ENCODE measurements around the gene RAB10. TPM values are rescaled to one million over a fixed set of nuclear protein-coding genes. Genes with fewer than 3 reads are reported as not detected.

Gene RAB10
- total RNA-seq, 1 experiment from 2014 or later, result 167 TPM

- no peaks in the 10 kb centered on the region for H3K9me3 ChIP-seq (ENCODE audit: control insufficient read depth in 1 of 2, insufficient read depth in 1 of 2, low read depth in 1 of 2, low read length in 2 of 2)
- peaks cover 3 to 9% of the 10 kb centered on the region in 2 experiments; a peak in 1 of 4 replicates for H3K36me3 ChIP-seq (ENCODE audit: control insufficient read depth in 1 of 2, insufficient read depth in 2 of 2, low read length in 2 of 2)
- H3K9ac ChIP-seq (ENCODE audit: low read length), result no peak overlapping the region
- H2AFZ ChIP-seq (ENCODE audit: low read depth, low read length, poor library complexity, severe bottlenecking), result no peak overlapping the region
- POLR2A ChIA-PET, result no interaction called here
- H4K20me1 ChIP-seq (ENCODE audit: insufficient read depth), result peaks cover 7% of the 10 kb centered on the region; the same call in 1 of the 2 replicates
- H3K79me2 ChIP-seq (ENCODE audit: insufficient read depth, low read length), result peaks cover 79% of the 10 kb centered on the region
- RAD21 ChIA-PET (ENCODE audit: low non-redundant PET in 1 of 2, low total read pairs in 2 of 2, uncharacterized antibody in 2 of 2, unreplicated experiment in 2 of 2), result no interaction called here
- DNase-seq (ENCODE audit: low read depth, low spot score) (no peak), ATAC-seq (no peak)
- CTCF ChIA-PET, result no interaction called here
- no TSS peak for BruUV-seq (replicated peaks)
- H3K27ac ChIP-seq (ENCODE audit: low read depth, low read length), result no peak overlapping the region
- no peak overlapping the region for H3K4me3 ChIP-seq (replicated peaks in 1 of 2; ENCODE audit: low read depth in 1 of 2, low read length in 2 of 2)
- TF ChIP-seq SRF (IDR thresholded peaks at IDR 0.05; ENCODE audit: low read depth) (no peak), EZH2phosphoT487 (IDR thresholded peaks at IDR 0.05; ENCODE audit: borderline replicate concordance) (no peak), JUND (IDR thresholded peaks at IDR 0.05) (no peak), ZFX (IDR thresholded peaks at IDR 0.05) (no peak), TCF7L2 (IDR thresholded peaks at IDR 0.05; ENCODE audit: borderline replicate concordance, extremely low read depth, insufficient read depth, insufficient read length) (no peak), POLR2A (IDR thresholded peaks at IDR 0.05; ENCODE audit: borderline replicate concordance, extremely low read depth, insufficient read depth, insufficient read length) (no peak)
- TF ChIP-seq, protein P1, sequence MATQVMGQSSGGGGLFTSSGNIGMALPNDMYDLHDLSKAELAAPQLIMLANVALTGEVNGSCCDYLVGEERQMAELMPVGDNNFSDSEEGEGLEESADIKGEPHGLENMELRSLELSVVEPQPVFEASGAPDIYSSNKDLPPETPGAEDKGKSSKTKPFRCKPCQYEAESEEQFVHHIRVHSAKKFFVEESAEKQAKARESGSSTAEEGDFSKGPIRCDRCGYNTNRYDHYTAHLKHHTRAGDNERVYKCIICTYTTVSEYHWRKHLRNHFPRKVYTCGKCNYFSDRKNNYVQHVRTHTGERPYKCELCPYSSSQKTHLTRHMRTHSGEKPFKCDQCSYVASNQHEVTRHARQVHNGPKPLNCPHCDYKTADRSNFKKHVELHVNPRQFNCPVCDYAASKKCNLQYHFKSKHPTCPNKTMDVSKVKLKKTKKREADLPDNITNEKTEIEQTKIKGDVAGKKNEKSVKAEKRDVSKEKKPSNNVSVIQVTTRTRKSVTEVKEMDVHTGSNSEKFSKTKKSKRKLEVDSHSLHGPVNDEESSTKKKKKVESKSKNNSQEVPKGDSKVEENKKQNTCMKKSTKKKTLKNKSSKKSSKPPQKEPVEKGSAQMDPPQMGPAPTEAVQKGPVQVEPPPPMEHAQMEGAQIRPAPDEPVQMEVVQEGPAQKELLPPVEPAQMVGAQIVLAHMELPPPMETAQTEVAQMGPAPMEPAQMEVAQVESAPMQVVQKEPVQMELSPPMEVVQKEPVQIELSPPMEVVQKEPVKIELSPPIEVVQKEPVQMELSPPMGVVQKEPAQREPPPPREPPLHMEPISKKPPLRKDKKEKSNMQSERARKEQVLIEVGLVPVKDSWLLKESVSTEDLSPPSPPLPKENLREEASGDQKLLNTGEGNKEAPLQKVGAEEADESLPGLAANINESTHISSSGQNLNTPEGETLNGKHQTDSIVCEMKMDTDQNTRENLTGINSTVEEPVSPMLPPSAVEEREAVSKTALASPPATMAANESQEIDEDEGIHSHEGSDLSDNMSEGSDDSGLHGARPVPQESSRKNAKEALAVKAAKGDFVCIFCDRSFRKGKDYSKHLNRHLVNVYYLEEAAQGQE (IDR thresholded peaks at IDR 0.05; ENCODE audit: low read depth), result no peak
- no peak overlapping the region for H3K4me2 ChIP-seq (ENCODE audit: low read length)
- intact Hi-C loops (cut with micrococcal nuclease), result no loop called here
- H3K9me2 ChIP-seq (ENCODE audit: insufficient read depth), result no peaks in the 10 kb centered on the region
- no peaks in the 10 kb centered on the region for H3K27me3 ChIP-seq (ENCODE audit: insufficient read depth, low read length)
- no peaks in the 10 kb centered on the region for H3K4me1 ChIP-seq (ENCODE audit: control insufficient read depth in 1 of 2, insufficient read depth in 2 of 2, low read length in 2 of 2)
These were observed 92.2 kb downstream of the RAB10 start for GRCh38 chr2:26126074-26126473.

- H3K4me1 ChIP-seq (ENCODE audit: control insufficient read depth in 1 of 2, insufficient read depth in 2 of 2, low read length in 2 of 2), result no peaks in the 10 kb centered on the region
- no peaks in the 10 kb centered on the region for H3K9me3 ChIP-seq (ENCODE audit: control insufficient read depth in 1 of 2, insufficient read depth in 1 of 2, low read depth in 1 of 2, low read length in 2 of 2)
- POLR2A ChIA-PET, result no interaction called here
- no TSS peak for BruUV-seq (replicated peaks)
- peaks cover 7% of the 10 kb centered on the region; the same call in 1 of the 2 replicates for H4K20me1 ChIP-seq (ENCODE audit: insufficient read depth)
- no peaks in the 10 kb centered on the region for H3K27me3 ChIP-seq (ENCODE audit: insufficient read depth, low read length)
- no peak overlapping the region for H2AFZ ChIP-seq (ENCODE audit: low read depth, low read length, poor library complexity, severe bottlenecking)
- CTCF ChIA-PET, result interaction anchor here (1.6 kb wide), 1 partner anchor 17 kb away, joined by 3 read pairs; no protein-coding TSS in a partner anchor
- H3K9me2 ChIP-seq (ENCODE audit: insufficient read depth), result no peaks in the 10 kb centered on the region
- H3K79me2 ChIP-seq (ENCODE audit: insufficient read depth, low read length), result peaks cover 71% of the 10 kb centered on the region
- peaks cover 0 to 12% of the 10 kb centered on the region in 2 experiments; a peak in 1 of 4 replicates for H3K36me3 ChIP-seq (ENCODE audit: control insufficient read depth in 1 of 2, insufficient read depth in 2 of 2, low read length in 2 of 2)
- no peak for ATAC-seq
- no peak for DNase-seq (ENCODE audit: low read depth, low spot score)
- no peak overlapping the region for H3K27ac ChIP-seq (ENCODE audit: low read depth, low read length)
- no peak overlapping the region for H3K4me2 ChIP-seq (ENCODE audit: low read length)
- RAD21 ChIA-PET (ENCODE audit: low non-redundant PET in 1 of 2, low total read pairs in 2 of 2, uncharacterized antibody in 2 of 2, unreplicated experiment in 2 of 2), result no interaction called here
- no peak overlapping the region for H3K4me3 ChIP-seq (replicated peaks in 1 of 2; ENCODE audit: low read depth in 1 of 2, low read length in 2 of 2)
- intact Hi-C loops (cut with micrococcal nuclease), result no loop called here
- H3K9ac ChIP-seq (ENCODE audit: low read length), result no peak overlapping the region
- TF ChIP-seq SRF (IDR thresholded peaks at IDR 0.05; ENCODE audit: low read depth), result no peak
- TF ChIP-seq SP1 (IDR thresholded peaks at IDR 0.05; ENCODE audit: low read depth), result no peak
- no peak for TF ChIP-seq YY1 (IDR thresholded peaks at IDR 0.05; ENCODE audit: extremely low read depth, insufficient replicate concordance, low read depth, low read length)
- TF ChIP-seq, protein P2, sequence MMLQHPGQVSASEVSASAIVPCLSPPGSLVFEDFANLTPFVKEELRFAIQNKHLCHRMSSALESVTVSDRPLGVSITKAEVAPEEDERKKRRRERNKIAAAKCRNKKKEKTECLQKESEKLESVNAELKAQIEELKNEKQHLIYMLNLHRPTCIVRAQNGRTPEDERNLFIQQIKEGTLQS (IDR thresholded peaks at IDR 0.05), result no peak
- TF ChIP-seq, protein P3, sequence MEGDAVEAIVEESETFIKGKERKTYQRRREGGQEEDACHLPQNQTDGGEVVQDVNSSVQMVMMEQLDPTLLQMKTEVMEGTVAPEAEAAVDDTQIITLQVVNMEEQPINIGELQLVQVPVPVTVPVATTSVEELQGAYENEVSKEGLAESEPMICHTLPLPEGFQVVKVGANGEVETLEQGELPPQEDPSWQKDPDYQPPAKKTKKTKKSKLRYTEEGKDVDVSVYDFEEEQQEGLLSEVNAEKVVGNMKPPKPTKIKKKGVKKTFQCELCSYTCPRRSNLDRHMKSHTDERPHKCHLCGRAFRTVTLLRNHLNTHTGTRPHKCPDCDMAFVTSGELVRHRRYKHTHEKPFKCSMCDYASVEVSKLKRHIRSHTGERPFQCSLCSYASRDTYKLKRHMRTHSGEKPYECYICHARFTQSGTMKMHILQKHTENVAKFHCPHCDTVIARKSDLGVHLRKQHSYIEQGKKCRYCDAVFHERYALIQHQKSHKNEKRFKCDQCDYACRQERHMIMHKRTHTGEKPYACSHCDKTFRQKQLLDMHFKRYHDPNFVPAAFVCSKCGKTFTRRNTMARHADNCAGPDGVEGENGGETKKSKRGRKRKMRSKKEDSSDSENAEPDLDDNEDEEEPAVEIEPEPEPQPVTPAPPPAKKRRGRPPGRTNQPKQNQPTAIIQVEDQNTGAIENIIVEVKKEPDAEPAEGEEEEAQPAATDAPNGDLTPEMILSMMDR (IDR thresholded peaks at IDR 0.05 in 2 of 3, conservative IDR thresholded peaks at IDR 0.05 in 1 of 3; ENCODE audit: borderline replicate concordance in 1 of 3, insufficient read depth in 1 of 3, low read depth in 2 of 3, low read length in 2 of 3), result no peak
- no peak for TF ChIP-seq MAX (IDR thresholded peaks at IDR 0.05)
These were observed 94.3 kb downstream of the RAB10 start for GRCh38 chr2:26128176-26128575.

Measured in HCT116 (cell line).